ENCODE data around the gene MYH9. TPM values are rescaled to one million over a fixed set of nuclear protein-coding genes. Genes with fewer than 3 reads are reported as not detected.
"Not testable (repeated sequence)": the region's sequence is repeated elsewhere in the genome, so short reads cannot be mapped to it uniquely, and the experiment has no call there.

MYH9 gene
- polyA plus RNA-seq, 3 donors, result 257 to 295 (median 274) TPM

DNA sequence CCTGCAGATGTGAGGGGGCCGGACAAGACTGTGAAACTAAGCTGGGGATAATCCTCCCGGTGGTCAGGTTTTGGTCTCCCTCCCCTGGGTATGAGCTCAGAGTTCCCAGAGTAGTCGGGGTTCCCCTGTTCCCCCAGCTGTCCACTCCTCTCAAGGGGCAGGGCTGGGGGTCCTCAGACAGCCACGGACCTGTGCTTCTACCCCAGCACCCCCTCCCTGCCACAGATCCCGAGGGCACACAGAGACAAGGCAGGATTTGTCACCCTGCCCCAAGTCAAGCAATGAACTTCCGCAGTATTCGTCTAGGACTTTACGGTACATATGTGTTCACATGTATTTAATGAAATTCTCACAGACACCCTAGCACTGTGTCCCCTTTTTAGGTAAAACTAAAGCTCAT, 89.6 kb downstream of the MYH9 start:
- no peak for DNase-seq (ENCODE audit: low read depth in 3 of 3, low spot score in 2 of 3)

DNA sequence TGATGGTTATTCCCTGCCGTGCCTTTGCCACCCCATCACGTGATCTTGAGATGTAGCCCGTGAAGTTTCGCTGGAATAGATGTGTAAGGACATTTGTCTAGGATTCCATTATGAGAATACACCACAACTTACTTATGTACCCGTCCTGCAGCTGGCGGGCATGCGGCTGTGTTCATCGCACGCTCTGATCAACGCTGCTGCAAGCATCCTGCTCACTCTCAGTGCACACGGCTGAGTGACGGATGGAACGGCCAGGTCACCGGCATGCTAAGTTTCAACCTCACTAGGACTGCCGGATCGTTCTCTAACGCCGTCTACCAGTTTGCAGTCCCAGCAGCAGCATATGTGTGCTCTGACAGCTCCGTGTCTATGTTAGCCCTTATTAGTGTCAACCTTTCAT, 90.2 kb downstream of the MYH9 start:
- DNase-seq (ENCODE audit: low read depth in 3 of 3, low spot score in 2 of 3), result no peak

DNA sequence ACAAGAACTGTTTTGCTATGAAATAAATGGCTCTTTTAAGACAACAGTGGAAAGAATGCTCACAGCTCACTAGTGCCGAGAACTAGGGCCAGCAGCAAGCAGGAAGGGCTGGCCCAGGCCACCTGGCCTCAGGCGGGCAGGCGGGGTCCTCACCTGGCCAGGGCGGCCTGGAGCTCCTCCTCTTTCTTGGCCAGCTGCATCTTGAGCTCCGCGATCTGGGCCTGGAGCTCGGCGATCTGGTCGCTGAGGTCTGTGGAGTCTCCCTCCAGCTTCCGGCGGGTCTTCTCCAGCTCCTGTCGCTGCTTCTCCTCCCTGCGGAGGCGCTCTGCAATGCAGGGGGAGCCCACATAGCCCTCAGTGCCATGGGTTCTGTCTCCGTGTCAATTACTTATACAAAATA, 91.1 kb downstream of the MYH9 start:
- no peak for DNase-seq (ENCODE audit: low read depth in 3 of 3, low spot score in 2 of 3)

DNA sequence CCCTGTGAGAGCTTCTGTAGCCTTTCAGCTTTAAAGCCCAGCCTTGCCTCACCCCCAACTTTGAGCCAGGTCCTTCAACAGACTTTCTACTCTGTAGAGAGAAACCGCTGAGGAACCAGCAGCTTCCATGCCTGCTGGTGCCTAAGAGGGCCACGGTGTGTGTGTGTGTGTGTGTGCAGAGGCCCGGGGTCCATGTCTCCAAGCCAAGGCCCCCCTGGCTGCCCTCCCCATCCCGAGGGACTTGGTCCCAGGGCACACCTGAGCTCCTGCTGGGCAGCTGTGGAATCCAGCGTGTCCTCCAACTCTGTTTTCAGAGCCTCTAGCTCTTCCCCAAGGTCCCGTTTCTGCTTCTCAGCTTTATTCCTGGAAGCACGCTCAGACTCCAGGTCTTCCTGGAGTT, 92.5 kb downstream of the MYH9 start:
- no peak for DNase-seq (ENCODE audit: low read depth in 3 of 3, low spot score in 2 of 3)

DNA sequence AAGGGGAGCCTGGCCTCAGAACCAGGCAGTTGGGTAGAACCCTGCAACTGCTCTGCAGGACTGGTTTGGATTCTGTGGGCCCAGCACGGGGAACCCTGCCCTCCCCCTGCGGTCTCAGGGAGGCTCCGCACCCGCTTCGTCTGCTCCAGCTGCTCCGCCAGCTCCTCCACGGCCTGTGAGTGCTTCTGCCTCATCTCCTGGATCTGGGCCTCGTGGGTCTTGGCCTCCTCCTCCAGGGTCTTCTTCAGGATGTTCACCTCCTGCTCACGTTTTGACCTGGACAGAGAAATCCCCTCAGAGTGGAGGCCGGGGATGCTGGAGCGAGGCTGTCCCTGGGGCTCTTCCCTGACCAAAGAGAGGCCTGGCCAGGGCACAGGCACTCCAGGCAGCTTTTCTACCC, 93.0 kb downstream of the MYH9 start:
- DNase-seq (ENCODE audit: low read depth in 3 of 3, low spot score in 2 of 3), result no peak

DNA sequence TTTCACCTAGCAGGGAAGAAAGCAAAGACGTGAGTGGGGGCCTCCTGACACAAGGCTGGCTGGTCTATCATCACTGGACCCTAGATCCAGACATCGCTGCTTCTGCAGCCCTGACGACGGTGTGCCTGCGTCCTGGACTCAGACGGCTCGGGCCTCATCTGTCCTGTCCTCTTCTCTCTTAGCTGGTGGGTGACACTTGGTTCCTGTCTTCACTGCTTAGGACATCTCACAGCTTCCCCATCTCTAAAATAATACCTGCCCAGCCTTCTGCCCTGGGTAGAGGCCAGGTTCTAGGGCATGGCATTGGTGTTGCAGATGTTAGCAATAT, 93.5 kb downstream of the MYH9 start:
- no peak for DNase-seq (ENCODE audit: low read depth in 3 of 3, low spot score in 2 of 3)

DNA sequence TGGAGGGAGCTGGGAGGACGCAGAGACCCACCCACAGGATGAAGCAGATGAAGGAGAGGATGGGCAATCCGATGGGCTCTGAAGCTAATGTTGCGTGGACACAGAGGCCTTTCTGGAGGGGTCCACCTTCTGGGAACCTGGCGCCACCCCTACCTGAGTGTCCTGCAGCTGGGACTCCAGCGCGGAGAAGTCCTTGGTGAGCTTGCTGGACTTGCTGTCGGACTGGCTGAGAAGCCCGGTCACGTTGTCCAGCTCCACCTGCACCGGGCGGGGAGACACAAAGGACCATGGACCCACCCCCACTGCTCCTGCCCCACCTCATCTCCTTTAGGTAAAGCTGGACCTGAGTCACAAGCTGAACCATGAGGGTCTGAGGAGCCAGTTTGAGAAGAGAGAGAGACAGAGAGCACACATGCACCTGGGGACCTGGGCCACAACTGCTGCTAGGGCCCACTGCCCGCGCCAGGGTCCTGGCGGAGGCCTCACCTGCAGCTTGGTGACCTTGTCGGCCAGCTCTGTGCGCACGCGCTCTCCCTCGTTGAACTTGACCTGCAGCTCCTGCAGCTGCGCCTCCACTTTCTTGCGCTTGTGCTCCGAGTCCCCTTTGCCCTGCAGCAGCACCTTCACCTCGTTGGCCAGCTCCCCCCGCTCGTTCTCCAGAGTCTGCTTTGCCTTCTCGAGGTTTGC, 94.0 kb downstream of the MYH9 start:
- DNase-seq (ENCODE audit: low read depth in 3 of 3, low spot score in 2 of 3), result no peak

DNA sequence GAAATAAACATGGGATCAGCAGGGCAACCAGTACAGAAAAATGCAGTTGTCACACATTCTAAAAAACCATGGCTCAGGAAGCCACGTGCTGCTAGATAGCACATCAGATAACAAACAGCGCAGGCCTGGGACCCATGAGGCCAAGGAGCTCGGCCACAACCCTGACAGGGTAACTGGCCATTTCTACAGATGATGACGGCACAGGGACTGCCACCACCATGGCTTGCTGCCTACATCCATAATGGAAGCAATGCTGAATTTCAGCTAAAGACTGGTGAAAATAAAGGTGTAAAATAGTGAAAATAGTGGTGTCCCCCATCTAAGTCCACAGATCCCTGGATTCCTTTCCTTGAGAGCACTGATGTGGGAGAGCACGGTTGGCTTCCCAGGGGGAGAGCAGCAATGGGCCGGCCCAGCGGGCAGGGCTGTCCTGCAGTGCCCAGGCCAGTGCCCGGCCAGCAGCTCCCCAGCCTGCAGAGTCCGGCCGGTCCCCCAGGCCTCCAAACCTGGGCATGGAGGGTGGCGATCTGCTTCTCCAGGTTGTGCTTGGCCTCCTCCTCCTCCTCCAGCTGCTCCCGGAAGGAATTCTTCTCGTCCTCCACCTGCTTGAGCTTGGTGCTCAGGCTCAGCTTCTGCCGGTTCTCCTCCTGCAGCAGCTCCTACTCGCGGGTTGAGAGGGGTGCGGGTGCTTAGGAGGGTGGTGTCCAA, 94.8 kb downstream of the MYH9 start:
- no peak for DNase-seq (ENCODE audit: low read depth in 3 of 3, low spot score in 2 of 3)

DNA sequence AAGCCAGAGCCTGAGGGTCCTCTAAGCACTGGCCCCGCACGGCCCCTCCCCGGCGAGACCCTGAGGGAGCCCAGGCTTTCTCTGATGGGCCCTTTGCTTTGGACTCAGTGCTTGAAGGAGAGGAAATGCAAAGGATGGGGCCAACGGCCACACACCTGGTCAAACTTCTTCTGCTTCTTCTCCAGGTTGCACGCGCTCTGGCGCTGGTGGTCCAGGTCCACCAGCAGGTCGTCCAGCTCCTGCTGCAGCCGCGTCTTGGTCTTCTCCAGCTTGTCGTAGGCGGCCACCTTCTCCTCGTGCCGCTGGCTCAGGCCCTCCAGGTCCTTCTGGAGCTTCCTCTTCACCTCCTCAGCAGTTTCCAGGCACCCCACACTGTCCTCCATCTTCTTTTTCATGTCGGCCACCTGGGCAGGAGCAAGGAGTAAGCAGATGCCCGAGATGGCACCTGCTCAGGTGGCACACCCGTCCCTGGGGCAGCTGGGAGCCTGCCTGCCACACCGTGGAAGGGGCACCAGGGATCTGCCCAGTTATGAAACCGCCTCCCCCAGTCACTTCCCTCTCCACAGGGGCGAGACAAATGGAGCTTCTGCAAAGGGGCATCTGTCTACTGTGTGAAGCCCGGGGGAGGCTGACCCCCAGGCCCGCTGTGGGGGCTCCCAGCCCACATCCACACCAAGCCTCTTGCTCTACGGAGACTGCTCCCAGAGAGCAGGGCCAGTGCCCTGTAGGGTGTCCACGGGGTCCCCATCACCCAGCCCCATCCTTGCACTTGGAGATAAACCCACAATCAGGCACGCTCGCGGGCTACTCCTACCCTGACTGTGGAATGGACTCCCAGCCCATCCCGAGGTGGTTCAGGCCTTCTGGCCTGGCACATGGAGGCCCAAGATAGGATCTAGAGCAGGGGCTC, 95.7 kb downstream of the MYH9 start:
- no peak for DNase-seq (ENCODE audit: low read depth in 3 of 3, low spot score in 2 of 3)

DNA sequence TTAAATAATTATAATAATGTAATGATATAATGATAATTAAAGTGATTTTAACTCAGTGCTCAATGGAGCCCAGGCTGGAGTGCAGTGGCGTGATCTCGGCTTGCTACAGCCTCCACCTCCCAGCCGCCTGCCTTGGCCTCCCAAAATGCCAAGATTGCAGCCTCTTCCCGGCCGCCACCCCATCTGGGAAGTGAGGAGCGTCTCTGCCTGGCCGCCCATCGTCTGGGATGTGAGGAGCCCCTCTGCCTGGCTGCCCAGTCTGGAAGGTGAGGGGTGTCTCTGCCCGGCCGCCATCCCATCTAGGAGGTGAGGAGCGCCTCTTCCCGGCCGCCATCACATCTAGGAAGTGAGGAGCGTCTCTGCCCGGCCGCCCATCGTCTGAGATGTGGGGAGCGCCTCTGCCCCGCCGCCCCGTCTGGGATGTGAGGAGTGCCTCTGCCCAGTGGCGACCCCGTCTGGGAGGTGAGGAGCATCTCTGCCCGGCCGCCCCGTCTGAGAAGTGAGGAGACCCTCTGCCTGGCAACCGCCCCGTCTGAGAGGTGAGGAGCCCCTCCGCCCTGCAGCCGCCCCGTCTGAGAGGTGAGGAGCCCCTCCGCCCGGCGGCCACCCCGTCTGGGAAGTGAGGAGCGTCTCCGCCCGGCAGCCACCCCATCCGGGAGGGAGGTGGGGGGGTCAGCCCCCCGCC, 97.2 kb downstream of the MYH9 start:
- DNase-seq (ENCODE audit: low read depth in 3 of 3, low spot score in 2 of 3), result not testable (repeated sequence)

DNA sequence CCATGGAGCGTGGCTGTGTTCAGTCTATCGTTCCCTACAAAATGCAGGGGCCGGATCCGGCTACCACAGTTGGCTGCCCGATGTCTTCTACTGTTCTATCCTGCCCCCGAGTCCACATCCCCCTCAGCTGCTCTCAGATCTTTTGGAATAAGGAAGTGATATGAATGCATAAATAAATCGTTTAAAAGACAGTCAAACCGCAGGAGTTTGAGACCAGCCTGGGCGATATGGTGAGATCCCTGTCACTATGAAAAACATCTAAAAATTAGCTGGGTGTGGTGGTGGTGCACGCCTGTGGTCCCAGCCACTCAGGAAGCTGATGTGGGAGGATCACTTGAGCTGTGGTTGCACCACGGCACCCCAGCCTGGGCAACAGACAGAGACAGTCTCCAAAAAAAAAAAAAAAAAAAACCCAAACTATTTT, 97.8 kb downstream of the MYH9 start:
- DNase-seq (ENCODE audit: low read depth in 3 of 3, low spot score in 2 of 3), result not testable (repeated sequence)

DNA sequence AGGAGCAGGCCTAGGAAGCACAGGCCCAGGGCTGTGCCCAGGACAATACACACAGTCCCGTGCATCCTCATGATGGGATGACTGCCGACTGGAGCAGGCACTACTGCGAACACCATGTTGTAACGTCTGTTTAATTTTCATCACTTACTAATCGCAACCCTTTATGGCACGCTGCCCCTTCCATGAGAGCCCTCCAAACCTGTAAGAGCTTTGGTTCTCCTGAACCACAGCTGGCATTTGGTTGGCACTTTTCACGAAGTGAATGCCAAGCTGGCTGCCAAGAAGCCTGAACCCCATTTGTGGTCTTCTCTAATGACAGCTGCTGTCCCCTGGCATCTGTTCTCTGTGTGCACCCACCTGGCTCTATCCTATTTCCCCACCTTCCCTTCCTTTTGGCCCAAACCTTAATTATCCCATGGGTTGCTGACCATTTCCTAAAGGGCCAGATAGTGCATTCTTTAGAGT, 98.3 kb downstream of the MYH9 start:
- no peak for DNase-seq (ENCODE audit: low read depth in 3 of 3, low spot score in 2 of 3)

DNA sequence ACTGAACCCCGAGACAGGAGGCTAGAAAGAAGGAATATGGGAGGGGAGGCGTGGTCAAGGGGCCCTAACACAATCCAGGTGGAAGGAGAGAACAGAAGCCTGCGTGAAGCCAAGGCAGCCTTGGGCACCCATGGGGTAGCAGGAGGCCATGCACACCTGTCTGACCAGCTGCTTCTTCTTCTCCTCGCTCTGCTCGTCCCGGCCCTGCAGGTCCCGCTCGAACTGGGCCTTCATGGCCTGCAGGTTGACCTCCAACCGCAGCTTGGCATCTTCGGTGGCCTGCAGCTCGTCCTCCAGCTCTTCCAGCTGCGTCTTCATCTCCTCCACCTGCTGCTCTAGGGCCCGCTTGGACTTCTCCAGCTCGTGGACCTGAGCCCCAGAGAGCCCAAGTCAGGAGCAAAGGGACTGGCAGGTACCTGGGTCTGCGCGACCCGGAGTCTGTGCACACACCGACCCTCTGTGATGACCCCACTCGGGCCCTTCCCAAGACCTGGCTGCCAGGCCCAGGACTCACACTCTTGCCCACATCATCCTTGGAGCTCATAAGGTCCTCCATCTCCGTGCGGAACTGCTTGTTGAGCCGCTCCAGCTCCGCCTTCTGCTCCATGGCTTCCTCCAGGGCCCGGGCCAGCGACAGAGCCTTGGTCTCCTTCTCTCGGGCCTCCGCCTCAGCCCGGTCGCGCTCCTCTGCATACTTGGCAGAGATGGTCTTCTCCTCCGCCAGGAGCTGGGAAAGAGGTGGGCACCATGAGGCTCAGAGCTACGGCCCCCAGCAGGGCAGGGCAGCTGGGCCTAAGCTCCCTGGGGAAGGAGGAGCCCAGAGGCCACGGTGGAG, 99.0 kb downstream of the MYH9 start:
- no peak for DNase-seq (ENCODE audit: low read depth in 3 of 3, low spot score in 2 of 3)

DNA sequence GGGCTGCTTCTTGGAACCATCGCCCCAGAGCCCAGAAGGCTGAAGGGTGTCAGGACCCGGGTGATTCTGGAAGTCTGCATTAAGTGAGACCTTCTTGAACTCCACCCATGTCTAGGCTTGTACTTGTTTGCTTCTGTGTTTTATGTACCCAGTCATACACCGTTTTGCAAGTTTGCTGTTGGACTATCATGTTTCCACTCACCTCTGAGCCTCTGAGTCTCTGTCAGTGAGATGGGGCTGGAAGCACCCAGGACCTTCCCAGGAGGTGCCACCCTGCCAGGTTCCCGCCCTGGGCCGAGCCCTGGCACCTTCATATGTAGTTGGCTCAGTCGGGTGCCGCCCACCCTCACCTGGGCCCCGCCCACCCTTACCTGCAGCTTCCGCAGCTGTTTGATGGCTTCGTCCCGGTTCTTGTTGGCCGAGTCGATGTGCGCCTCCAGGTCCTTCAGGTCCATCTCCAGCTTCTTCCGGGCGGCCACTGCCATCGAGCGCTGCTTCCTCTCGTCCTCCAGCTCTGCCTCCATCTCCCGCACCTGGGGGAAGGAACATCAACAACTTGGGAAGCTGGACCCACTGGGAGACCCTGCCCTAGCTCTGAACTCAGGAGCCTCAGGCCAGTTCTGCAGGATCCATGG, 99.8 kb downstream of the MYH9 start:
- no peak for DNase-seq (ENCODE audit: low read depth in 3 of 3, low spot score in 2 of 3)

DNA sequence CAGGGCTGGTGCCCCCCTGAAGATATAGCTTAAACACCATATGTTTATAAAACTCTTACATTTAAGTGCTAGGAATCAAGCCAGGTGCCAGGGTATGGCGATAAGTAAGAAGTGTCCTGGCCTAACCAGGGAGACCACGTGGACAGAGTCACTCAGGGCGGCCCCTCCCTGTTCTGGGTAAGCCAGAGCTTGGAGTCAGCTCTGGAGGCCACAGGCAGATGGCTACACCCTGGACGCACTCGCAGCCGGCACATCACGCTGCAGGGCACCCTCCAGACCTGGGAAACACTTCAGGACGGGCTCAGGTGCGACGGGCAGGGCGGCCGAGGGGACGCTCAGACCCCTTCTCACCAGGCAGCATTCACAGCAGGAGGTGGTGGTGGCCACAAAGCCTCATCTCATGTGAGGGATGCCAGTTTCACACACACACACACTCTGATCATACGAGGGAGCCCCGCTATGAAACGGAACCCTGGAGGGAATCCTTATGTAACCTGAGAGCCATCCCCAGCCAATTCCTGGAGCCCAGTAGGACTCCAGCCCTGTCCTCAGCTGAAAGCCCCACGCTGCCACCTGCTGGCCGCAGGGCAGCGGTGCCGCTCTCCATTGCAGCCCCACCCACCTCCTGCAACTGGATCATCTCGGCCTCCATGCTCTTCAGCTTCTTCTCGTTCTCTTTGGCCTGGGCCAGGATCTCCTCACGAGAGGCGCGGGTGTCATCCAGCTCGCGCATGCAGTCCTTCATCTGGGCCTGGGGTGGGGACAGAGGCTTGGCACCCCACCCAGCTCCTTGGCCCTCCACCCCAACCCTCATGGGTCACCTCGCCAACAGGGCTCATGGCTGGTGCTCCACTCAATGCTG, 101.4 kb downstream of the MYH9 start:
- DNase-seq (ENCODE audit: low read depth in 3 of 3, low spot score in 2 of 3), result peak in 1 of 3 donors; percentile 50

DNA sequence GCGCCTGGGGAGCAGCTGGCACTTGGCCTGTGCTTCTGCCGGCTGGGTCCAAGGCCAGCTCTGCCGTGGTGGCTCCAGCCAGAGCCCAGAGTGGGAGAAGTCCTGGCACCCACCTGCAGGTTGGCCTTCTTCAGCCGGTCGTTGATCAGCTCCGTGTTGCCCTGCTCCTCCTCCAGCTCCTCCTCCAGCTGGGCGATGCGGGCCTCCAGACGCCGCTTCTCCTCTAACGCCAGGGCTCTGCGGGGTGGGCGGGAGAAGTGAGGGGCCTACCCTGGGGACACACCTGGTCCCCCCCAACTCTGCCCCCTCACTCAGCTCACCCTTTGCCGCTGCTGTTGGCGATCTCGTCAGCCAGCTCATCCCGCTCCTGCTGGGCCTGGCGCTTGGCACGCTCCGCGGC, 102.2 kb downstream of the MYH9 start:
- DNase-seq (ENCODE audit: low read depth in 3 of 3, low spot score in 2 of 3), result no peak

DNA sequence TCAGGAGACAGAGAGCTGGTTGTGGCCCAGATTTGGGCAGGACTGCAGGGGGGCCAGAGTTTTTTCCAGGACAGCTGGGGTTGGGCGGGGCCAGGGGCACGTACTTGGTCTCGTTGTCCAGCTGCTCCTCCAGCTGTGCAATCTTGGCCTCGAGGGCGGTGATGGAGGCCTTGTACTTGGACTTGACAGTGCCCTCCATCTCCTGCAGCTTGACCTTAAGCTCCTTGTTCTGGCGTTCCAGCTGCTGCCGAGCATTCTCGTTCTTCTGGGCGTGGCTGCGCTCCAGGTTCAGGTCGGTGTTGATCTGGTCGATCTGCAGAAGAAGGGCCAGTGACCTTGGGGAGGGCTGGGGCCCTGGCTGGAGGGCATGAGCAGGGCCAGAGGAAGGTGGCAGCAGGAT, 102.8 kb downstream of the MYH9 start:
- DNase-seq (ENCODE audit: low read depth in 3 of 3, low spot score in 2 of 3), result no peak

DNA sequence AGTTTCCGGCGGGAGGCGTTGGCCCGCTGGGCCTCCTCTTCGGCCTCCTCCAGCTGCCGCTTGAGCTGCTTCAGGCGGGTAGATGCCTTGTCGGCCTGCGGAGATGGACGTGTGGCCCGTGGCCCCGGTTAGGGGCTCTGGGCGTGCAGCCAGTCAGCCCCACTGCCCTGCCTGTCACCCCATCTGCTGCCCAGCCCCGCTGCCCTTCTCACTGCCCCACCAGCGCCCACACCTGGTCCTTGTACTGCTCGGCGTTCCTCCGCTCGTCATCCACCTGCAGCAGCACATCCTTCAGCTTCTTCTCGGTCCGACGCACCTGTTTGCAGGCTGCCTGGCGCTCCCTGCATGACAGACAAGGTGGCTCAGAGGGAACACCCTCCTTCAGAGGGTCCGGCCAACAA, 103.6 kb downstream of the MYH9 start:
- DNase-seq (ENCODE audit: low read depth in 3 of 3, low spot score in 2 of 3), result no peak

Measured in right renal cortex interstitium (tissue), 3 donors.